Naive thymus-derived CD8-positive, alpha-beta T cell (primary cell): Measurements from ENCODE around the gene STRADB. TPM values are rescaled to one million over a fixed set of nuclear protein-coding genes. Genes with fewer than 3 reads are reported as not detected.
A peak's percentile ranks its signal among the peaks of the same experiment; 100 is the strongest.

Experiments used
- ATAC-seq, 2 donors: fragments of 150-1000 bp; cut with Tn5 transposase in 1 of 2; sonication (Bioruptor Pico), chemical (Tn5 transposase) in 1 of 2; 1 replicate in 1 of 2; 2 replicates in 1 of 2; pipeline ENCODE4 v1.10.0; 2021; ENCODE audit warnings: mild to moderate bottlenecking in 2 of 2, moderate library complexity in 2 of 2
- POLR2A ChIA-PET: fragments of 350-600 bp; sonication (Branson Sonifier 250); formaldehyde crosslinking; loops from one replicate; lab custom pipeline; 2021; ENCODE audit warnings: antibody characterized with exemption; lab: Charles Lee
- DNase-seq, 10 donors: peaks; one replicate each; pipeline versions ENCODE4 v3.0.0 to v3.0.0-alpha.2; 2020 to 2022
- H3K27ac Mint-ChIP-seq, 10 donors: one replicate each; pipeline ENCODE4 v1.8.0; 2020 to 2022; ENCODE audit warnings: mild to moderate bottlenecking in 10 of 10, mixed read lengths in 10 of 10, moderate library complexity in 4 of 10, inconsistent platforms in 1 of 10
- H3K27me3 Mint-ChIP-seq, 5 donors: one replicate each; pipeline ENCODE4 v1.8.0; 2021 to 2022; ENCODE audit warnings: mixed read lengths in 5 of 5
- H3K36me3 Mint-ChIP-seq, 3 donors: one replicate each; pipeline ENCODE4 v1.8.0; 2020 to 2022; ENCODE audit warnings: mixed read lengths in 3 of 3, mild to moderate bottlenecking in 2 of 3, inconsistent platforms in 1 of 3
- H3K4me1 Mint-ChIP-seq, 4 donors: one replicate each; pipeline ENCODE4 v1.8.0; 2021 to 2022; ENCODE audit warnings: mixed read lengths in 4 of 4
- H3K4me3 Mint-ChIP-seq, 10 donors: one replicate each; pipeline ENCODE4 v1.8.0; 2020 to 2022; ENCODE audit warnings: mild to moderate bottlenecking in 10 of 10, mixed read lengths in 10 of 10, moderate library complexity in 6 of 10, inconsistent platforms in 1 of 10
- H3K9me3 Mint-ChIP-seq, 9 donors: one replicate each; pipeline ENCODE4 v1.8.0; 2020 to 2022; ENCODE audit warnings: mixed read lengths in 9 of 9, mild to moderate bottlenecking in 3 of 9, inconsistent platforms in 1 of 9, moderate library complexity in 1 of 9
- polyA plus RNA-seq, 3 donors: library from polyadenylated mRNA; unstranded; fragments of 300-500 nt; fragmentation: Illumina TruSeq; gene quantifications; one replicate each; pipeline ENCODE4 v1.2.3, GENCODE V29; 2021
- total RNA-seq, 8 experiments: library from RNA in 2 of 8; stranded (reverse) in 2 of 8; gene quantifications; one replicate each; pipeline ENCODE4 v1.2.3 and lab custom pipeline; 2021 to 2026

Gene STRADB
- total and polyA plus RNA-seq, 5 experiments from 2014 or later = 17.9 to 33.8 (median 31.5) TPM

- Mint-ChIP-seq H3K36me3 (peaks cover 0 to 13% (median 0%) of the 10 kb centered on the region in 3 donors), H3K4me3 (peak overlapping the region; percentile 21 to 81 (median 60)), H3K27me3 (no peaks in the 10 kb centered on the region), H3K27ac (peak overlapping the region in 9 of 10 donors; percentile 44 to 88 (median 80)), H3K9me3 (no peaks in the 10 kb centered on the region), H3K4me1 (peaks cover 29 to 70% (median 61%) of the 10 kb centered on the region in 4 donors)
- DNase-seq (peak in 6 of 10 donors; percentile 15 to 62 (median 26)), ATAC-seq (no peak)
- POLR2A ChIA-PET = interaction anchor here (0.6 to 1.8 kb wide), 3 partner anchors 16 to 34 kb away, joined by 4 read pairs; no protein-coding TSS in a partner anchor
Observed at GRCh38 chr2:201448701-201449100, 2.8 kb upstream of the STRADB start.

GRCh38 chr2:201450954-201451291 lies 617 bp upstream of the STRADB start:
- peaks cover 0 to 14% (median 0%) of the 10 kb centered on the region in 3 donors for H3K36me3 Mint-ChIP-seq
- peak; percentile 13 to 24 for ATAC-seq
- peak overlapping the region; percentile 84 to 98 (median 96) for H3K27ac Mint-ChIP-seq
- POLR2A ChIA-PET = interaction anchor here (0.6 to 2.3 kb wide), 19 partner anchors 9 to 587 kb away, joined by 3 to 15 read pairs (median 5); partner anchors contain the start of genes ALS2, CASP10, CASP8 and CFLAR
- no peak for DNase-seq
- peak overlapping the region; percentile 67 to 98 (median 95) for H3K4me3 Mint-ChIP-seq
- H3K9me3 Mint-ChIP-seq = no peaks in the 10 kb centered on the region
- peaks cover 24 to 63% (median 55%) of the 10 kb centered on the region in 4 donors for H3K4me1 Mint-ChIP-seq
- H3K27me3 Mint-ChIP-seq = no peaks in the 10 kb centered on the region

- H3K27me3 Mint-ChIP-seq = no peaks in the 10 kb centered on the region
- peak; percentile 16 to 35 for ATAC-seq
- peak overlapping the region; percentile 67 to 97 (median 88) for H3K4me3 Mint-ChIP-seq
- POLR2A ChIA-PET = interaction anchor here (0.5 to 2.3 kb wide), 18 partner anchors 10 to 588 kb away, joined by 3 to 15 read pairs (median 4); partner anchors contain the start of genes ALS2, CASP8, CLK1 and TMEM237
- H3K9me3 Mint-ChIP-seq = no peaks in the 10 kb centered on the region
- peaks cover 0 to 10% (median 0%) of the 10 kb centered on the region in 3 donors for H3K36me3 Mint-ChIP-seq
- H3K27ac Mint-ChIP-seq = peak overlapping the region; percentile 57 to 92 (median 86)
- DNase-seq = peak in 1 of 10 donors; percentile 34
- peaks cover 14 to 49% (median 42%) of the 10 kb centered on the region in 4 donors for H3K4me1 Mint-ChIP-seq
Observed at GRCh38 chr2:201452058-201452921, 750 bp downstream of the STRADB start.

GRCh38 chr2:201452922-201453643 lies 1.5 kb downstream of the STRADB start:
- POLR2A ChIA-PET = interaction anchor here (0.7 to 2.3 kb wide), 3 partner anchors 9 to 220 kb away, joined by 3 to 15 read pairs (median 4); no protein-coding TSS in a partner anchor
- ATAC-seq = no peak
- Mint-ChIP-seq H3K4me3 (peak overlapping the region in 9 of 10 donors; percentile 67 to 92 (median 88)), H3K27me3 (no peaks in the 10 kb centered on the region), H3K36me3 (peaks cover 0 to 10% (median 0%) of the 10 kb centered on the region in 3 donors), H3K9me3 (no peaks in the 10 kb centered on the region), H3K4me1 (peaks cover 11 to 41% (median 34%) of the 10 kb centered on the region in 4 donors), H3K27ac (peak overlapping the region in 1 of 10 donors; percentile 80)
- DNase-seq = no peak

GRCh38 chr2:201458381-201458780 lies 6.8 kb downstream of the STRADB start:
- peaks cover 3 to 12% (median 8%) of the 10 kb centered on the region in 4 donors for H3K4me1 Mint-ChIP-seq
- peaks cover 37 to 51% (median 39%) of the 10 kb centered on the region in 3 donors for H3K36me3 Mint-ChIP-seq
- POLR2A ChIA-PET = no interaction called here
- peaks cover 0 to 8% (median 0%) of the 10 kb centered on the region in 9 donors for H3K9me3 Mint-ChIP-seq
- H3K27me3 Mint-ChIP-seq = no peaks in the 10 kb centered on the region
- peak overlapping the region in 3 of 10 donors; percentile 2 to 81 (median 55) for H3K27ac Mint-ChIP-seq
- ATAC-seq = no peak
- H3K4me3 Mint-ChIP-seq = no peak overlapping the region
- no peak for DNase-seq

- POLR2A ChIA-PET = no interaction called here
- Mint-ChIP-seq H3K27ac (no peak overlapping the region), H3K36me3 (peaks cover 43 to 68% (median 49%) of the 10 kb centered on the region in 3 donors)
Observed at GRCh38 chr2:201460532-201460931, 9.0 kb downstream of the STRADB start.

GRCh38 chr2:201464547-201464946 lies 13.0 kb downstream of the STRADB start:
- DNase-seq (no peak), ATAC-seq (no peak)
- Mint-ChIP-seq H3K4me3 (peak overlapping the region in 1 of 10 donors; percentile 25), H3K36me3 (peaks cover 39 to 77% (median 72%) of the 10 kb centered on the region in 3 donors), H3K27ac (no peak overlapping the region), H3K9me3 (peaks cover 0 to 8% (median 0%) of the 10 kb centered on the region in 9 donors), H3K4me1 (peaks cover 0 to 17% (median 3%) of the 10 kb centered on the region in 4 donors), H3K27me3 (no peaks in the 10 kb centered on the region)
- POLR2A ChIA-PET = no interaction called here

More at GRCh38 chr2:201460532-201460931, 9.0 kb downstream of the STRADB start:
- no peaks in the 10 kb centered on the region for H3K27me3 Mint-ChIP-seq
- H3K9me3 Mint-ChIP-seq = peaks cover 0 to 8% (median 0%) of the 10 kb centered on the region in 9 donors
- no peak for ATAC-seq
- no peak for DNase-seq
- peaks cover 0 to 13% (median 3%) of the 10 kb centered on the region in 4 donors for H3K4me1 Mint-ChIP-seq
- no peak overlapping the region for H3K4me3 Mint-ChIP-seq

GRCh38 chr2:201465524-201465971 lies 14.0 kb downstream of the STRADB start:
- Mint-ChIP-seq H3K4me1 (peaks cover 0 to 17% (median 3%) of the 10 kb centered on the region in 4 donors), H3K36me3 (peaks cover 33 to 76% (median 71%) of the 10 kb centered on the region in 3 donors), H3K4me3 (no peak overlapping the region), H3K9me3 (peaks cover 0 to 8% (median 0%) of the 10 kb centered on the region in 9 donors), H3K27me3 (no peaks in the 10 kb centered on the region), H3K27ac (no peak overlapping the region)
- POLR2A ChIA-PET = no interaction called here
- no peak for ATAC-seq
- DNase-seq = no peak

- no peaks in the 10 kb centered on the region for H3K27me3 Mint-ChIP-seq
- H3K27ac Mint-ChIP-seq = no peak overlapping the region
- no peak for ATAC-seq
- no peak for DNase-seq
- POLR2A ChIA-PET = no interaction called here
- no peak overlapping the region for H3K4me3 Mint-ChIP-seq
- H3K9me3 Mint-ChIP-seq = peaks cover 0 to 8% (median 0%) of the 10 kb centered on the region in 9 donors
- H3K36me3 Mint-ChIP-seq = peaks cover 34 to 78% (median 73%) of the 10 kb centered on the region in 3 donors
- H3K4me1 Mint-ChIP-seq = peaks cover 0 to 17% (median 3%) of the 10 kb centered on the region in 4 donors
Observed at GRCh38 chr2:201466050-201466675, 14.6 kb downstream of the STRADB start.

- peak overlapping the region in 1 of 10 donors; percentile 32 for H3K27ac Mint-ChIP-seq
- H3K27me3 Mint-ChIP-seq = no peaks in the 10 kb centered on the region
- DNase-seq (no peak), ATAC-seq (no peak)
- H3K4me1 Mint-ChIP-seq = peaks cover 0 to 11% (median 0%) of the 10 kb centered on the region in 4 donors
- H3K36me3 Mint-ChIP-seq = peaks cover 21 to 76% (median 65%) of the 10 kb centered on the region in 3 donors
- POLR2A ChIA-PET = interaction anchor here (1.0 kb wide), 1 partner anchor 16 kb away, joined by 3 read pairs; the partner anchor contains the start of genes STRADB and TRAK2
- H3K9me3 Mint-ChIP-seq = no peaks in the 10 kb centered on the region
- H3K4me3 Mint-ChIP-seq = no peak overlapping the region
Observed at GRCh38 chr2:201467666-201468065, 16.1 kb downstream of the STRADB start.

- DNase-seq (no peak), ATAC-seq (no peak)
- Mint-ChIP-seq H3K27me3 (no peaks in the 10 kb centered on the region), H3K9me3 (no peaks in the 10 kb centered on the region), H3K4me3 (no peak overlapping the region), H3K4me1 (peaks cover 0 to 6% (median 0%) of the 10 kb centered on the region in 4 donors), H3K27ac (no peak overlapping the region), H3K36me3 (peaks cover 21 to 81% (median 71%) of the 10 kb centered on the region in 3 donors)
- POLR2A ChIA-PET = no interaction called here
Observed at GRCh38 chr2:201470821-201471731, 19.5 kb downstream of the STRADB start.
